IMR-90 (cell line): Measurements from ENCODE around the gene SGO2. TPM values are rescaled to one million over a fixed set of nuclear protein-coding genes. Genes with fewer than 3 reads are reported as not detected.

Experiments used
- ATAC-seq: fragments of 200-7000 bp; cut with Tn5 transposase; 2 replicates; pipeline ENCODE4 v1.9.1; 2020; ENCODE audit warnings: low read depth, mild to moderate bottlenecking, moderate library complexity
- BruUV-seq: library from RNA; stranded (reverse); fragments of 400-500 nt; replicated peaks from 2 replicates; lab custom pipeline; 2021; lab: Mats Ljungman, UMichigan
- CTCF ChIA-PET: fragments of 300-600 bp; formaldehyde crosslinking; extraction: SDS; loops from one replicate; lab custom pipeline; 2021; ENCODE audit warnings: antibody characterized with exemption; lab: Yijun Ruan, JAX
- POLR2A ChIA-PET: fragments of 300-600 bp; sonication (Branson Sonifier 250); formaldehyde crosslinking; loops from one replicate; lab custom pipeline; 2022; ENCODE audit warnings: antibody characterized with exemption; ENCODE audit not compliant: unreplicated experiment; lab: Charles Lee
- DNase-seq: peaks from one replicate; pipeline ENCODE4 v3.0.0; 2013
- H2AFZ ChIP-seq: replicated peaks from 2 replicates; pipeline ENCODE3; 2013; ENCODE audit warnings: low read length, mild to moderate bottlenecking; ENCODE audit not compliant: poor library complexity
- H2AK5ac ChIP-seq: 2 replicates; pipeline ENCODE4 v1.6.1; 2013; ENCODE audit warnings: low read depth, low read length, inconsistent platforms
- H2AK9ac ChIP-seq: replicated peaks from 2 replicates; pipeline ENCODE3; 2013; ENCODE audit warnings: mild to moderate bottlenecking, low read depth, low read length, moderate library complexity; ENCODE audit not compliant: poor library complexity
- H2BK120ac ChIP-seq: 2 replicates; pipeline ENCODE4 v1.6.1; 2013; ENCODE audit warnings: low read depth, low read length, inconsistent platforms
- H2BK15ac ChIP-seq: 3 replicates; pipeline ENCODE4 v1.6.1; 2013; ENCODE audit warnings: low read depth, low read length, inconsistent platforms
- H2BK20ac ChIP-seq: 2 replicates; pipeline ENCODE4 v1.6.1; 2013; ENCODE audit warnings: low read depth, mild to moderate bottlenecking, inconsistent platforms, low read length, moderate library complexity
- H2BK5ac ChIP-seq: 2 replicates; pipeline ENCODE4 v1.6.1; 2013; ENCODE audit warnings: mild to moderate bottlenecking, low read depth, low read length, inconsistent platforms; ENCODE audit not compliant: poor library complexity, severe bottlenecking
- H3K14ac ChIP-seq: replicated peaks from 2 replicates; pipeline ENCODE4 v1.6.1; 2013; ENCODE audit warnings: low read depth, low read length, inconsistent platforms
- H3K18ac ChIP-seq: 2 replicates; pipeline ENCODE4 v1.6.1; 2013; ENCODE audit warnings: low read depth, low read length, control low read depth
- H3K23ac ChIP-seq: 2 replicates; pipeline ENCODE4 v1.6.1; 2013; ENCODE audit warnings: low read depth, low read length, inconsistent platforms
- H3K27ac ChIP-seq: 2 replicates; pipeline ENCODE4 v1.5.1; 2013; ENCODE audit warnings: mild to moderate bottlenecking, control low read depth, low read length; ENCODE audit not compliant: insufficient read depth
- H3K27me3 ChIP-seq: 2 replicates; pipeline ENCODE4 v1.6.1; 2013; ENCODE audit warnings: low read length; ENCODE audit not compliant: control insufficient read depth, insufficient read depth
- H3K36me3 ChIP-seq: 2 replicates; pipeline ENCODE4 v1.6.1; 2013; ENCODE audit warnings: low read length, mixed read lengths; ENCODE audit not compliant: control insufficient read depth, insufficient read depth
- H3K4ac ChIP-seq: 2 replicates; pipeline ENCODE4 v1.6.1; 2013; ENCODE audit warnings: low read depth, low read length, inconsistent platforms
- H3K4me1 ChIP-seq: 2 replicates; pipeline ENCODE4 v1.6.1; 2013; ENCODE audit warnings: low read length, mixed read lengths; ENCODE audit not compliant: control insufficient read depth, insufficient read depth
- H3K4me2 ChIP-seq: 2 replicates; pipeline ENCODE4 v1.6.1; 2013; ENCODE audit warnings: low read depth, mild to moderate bottlenecking, control low read depth, low read length, moderate library complexity
- H3K4me3 ChIP-seq: 2 replicates; pipeline ENCODE4 v1.5.1; 2013; ENCODE audit warnings: low read depth, mild to moderate bottlenecking, control low read depth, low read length, moderate library complexity; ENCODE audit not compliant: insufficient read depth
- H3K56ac ChIP-seq: 2 replicates; pipeline ENCODE4 v1.6.1; 2013; ENCODE audit warnings: low read length, inconsistent platforms; ENCODE audit not compliant: insufficient read depth; ENCODE audit errors: extremely low read depth
- H3K79me1 ChIP-seq, 2 experiments: 2 replicates each; pipeline ENCODE4 v1.6.1; 2013; ENCODE audit warnings: low read length in 2 of 2, inconsistent platforms in 1 of 2, low read depth in 1 of 2
- H3K9ac ChIP-seq: 2 replicates; pipeline ENCODE4 v1.6.1; 2013; ENCODE audit warnings: low read depth, low read length, control low read depth
- H3K9me1 ChIP-seq: 2 replicates; pipeline ENCODE4 v1.6.1; 2013; ENCODE audit warnings: low read length, inconsistent platforms; ENCODE audit not compliant: insufficient read depth
- H3K9me3 ChIP-seq: 2 replicates; pipeline ENCODE4 v1.6.1; 2013; ENCODE audit warnings: low read length; ENCODE audit not compliant: control insufficient read depth, insufficient read depth
- H4K20me1 ChIP-seq: 2 replicates; pipeline ENCODE4 v1.6.1; 2013; ENCODE audit warnings: low read length, inconsistent platforms; ENCODE audit not compliant: insufficient read depth
- H4K5ac ChIP-seq: 2 replicates; pipeline ENCODE4 v1.6.1; 2013; ENCODE audit warnings: mild to moderate bottlenecking, low read depth, low read length, control low read depth
- H4K8ac ChIP-seq, 2 experiments: 2 replicates each; pipeline ENCODE4 v1.6.1; 2013; ENCODE audit warnings: low read depth in 2 of 2, low read length in 2 of 2, control low read depth in 1 of 2, inconsistent platforms in 1 of 2
- H4K91ac ChIP-seq: 2 replicates; pipeline ENCODE4 v1.6.1; 2013; ENCODE audit warnings: low read depth, low read length, inconsistent platforms; ENCODE audit not compliant: insufficient read depth
- CEBPB ChIP-seq: IDR thresholded peaks from 2 replicates; pipeline ENCODE4 v1.6.1; 2012; ENCODE audit warnings: low read depth, low read length, improper control_type of control experiment
- MAZ ChIP-seq: IDR thresholded peaks from 2 replicates; pipeline ENCODE4 v1.6.1; 2012; ENCODE audit warnings: low read depth, mild to moderate bottlenecking, low read length, improper control_type of control experiment, moderate library complexity, borderline replicate concordance
- SMC3 ChIP-seq: fragments of 150-350 bp; IDR thresholded peaks from 2 replicates; pipeline ENCODE4 v1.6.1; 2016; ENCODE audit warnings: low read depth, mild to moderate bottlenecking, antibody characterized with exemption, low read length, moderate library complexity
- WGBS, 2 experiments: methylation state at CpG; one replicate each; pipeline versions ENCODE4 v1.1.5 to v1.1.7; 2013; ENCODE audit warnings: missing lambda C conversion rate in 2 of 2; ENCODE audit not compliant: insufficient read length in 1 of 2; ENCODE audit errors: extremely low coverage in 2 of 2; 5-methylcytosine and 5-hydroxymethylcytosine counted together
- dilution Hi-C: fragments of 300-500 bp; cut with HindIII; formaldehyde crosslinking; loops from one replicate; pipeline ENCODE4 v1.14.3; 2018; ENCODE audit warnings: low sequenced_read_pairs; ENCODE audit not compliant: unreplicated experiment
- in situ Hi-C: fragments of 300-500 bp; cut with MboI; formaldehyde crosslinking; loops from 3 replicates; pipeline ENCODE4 v1.14.3; 2019; ENCODE audit warnings: low sequenced_read_pairs, inconsistent platforms, mixed read lengths
- intact Hi-C: fragments of 100-400 bp; cut with micrococcal nuclease; formaldehyde crosslinking; loops from 2 replicates; pipeline ENCODE4 v1.10.0; 2022
- polyA plus RNA-seq, 3 experiments: library from polyadenylated mRNA; depleted of rRNA; stranded (reverse); fragments of >200 nt; gene quantifications; 2 replicates each; pipeline ENCODE4 v1.2.3, GENCODE V29; 2012; ENCODE audit warnings: low replicate concordance in 1 of 3
- total RNA-seq: library from RNA; depleted of rRNA; stranded (reverse); fragments of >200 nt; gene quantifications from 2 replicates; pipeline ENCODE4 v1.2.3, GENCODE V29; 2012

Gene SGO2
- total and polyA plus RNA-seq, 2 of the 4 experiments (the other 2 are of a cell fraction): 5.4 to 6.3 TPM

GRCh38 chr2:200567932-200568331, 41.9 kb downstream of the SGO2 start:
- no peak overlapping the region for H4K8ac ChIP-seq
- ChIA-PET POLR2A (no interaction called here), CTCF (no interaction called here)
- intact Hi-C loops (no loop called here), dilution Hi-C loops (no loop called here), in situ Hi-C loops (no loop called here)
- H4K91ac ChIP-seq: no peak overlapping the region
- H2AK5ac ChIP-seq: no peak overlapping the region
- no peak overlapping the region for H2BK20ac ChIP-seq
- BruUV-seq: no TSS peak
- H3K79me1 ChIP-seq: peaks cover 3 to 19% of the 10 kb centered on the region in 2 experiments; a peak in 3 of 4 replicates
- no peaks in the 10 kb centered on the region for H4K20me1 ChIP-seq
- H4K5ac ChIP-seq: no peak overlapping the region
- H3K4ac ChIP-seq: no peak overlapping the region
- no CpG with 5 or more reads among the region's 3 CpGs for WGBS, 2 experiments
- H3K9ac ChIP-seq: no peak overlapping the region
- no peaks in the 10 kb centered on the region for H3K36me3 ChIP-seq
- H2BK5ac ChIP-seq: no peak overlapping the region
- ATAC-seq (no peak), DNase-seq (no peak)
- H3K56ac ChIP-seq: no peak overlapping the region
- no peak overlapping the region for H2BK15ac ChIP-seq
- no peaks in the 10 kb centered on the region for H3K9me3 ChIP-seq
- no peaks in the 10 kb centered on the region for H3K9me1 ChIP-seq
- no peak overlapping the region for H2AFZ ChIP-seq
- no peak overlapping the region for H3K27ac ChIP-seq
- H3K4me3 ChIP-seq: no peak overlapping the region
- H3K18ac ChIP-seq: no peak overlapping the region
- no peak overlapping the region for H3K4me2 ChIP-seq
- no peak overlapping the region for H3K23ac ChIP-seq
- no peak for TF ChIP-seq SMC3
- 0 out of 2 replicates have a peak, but pooled peaks have one; percentile 30 for TF ChIP-seq CEBPB
- TF ChIP-seq MAZ: no peak
- H2BK120ac ChIP-seq: no peak overlapping the region
- no peaks in the 10 kb centered on the region for H3K4me1 ChIP-seq
- no peak overlapping the region for H2AK9ac ChIP-seq
- no peak overlapping the region for H3K14ac ChIP-seq
- no peaks in the 10 kb centered on the region for H3K27me3 ChIP-seq
